GM23338 (cell line): Measurements from ENCODE around the gene ZNF155. TPM values are rescaled to one million over a fixed set of nuclear protein-coding genes. Genes with fewer than 3 reads are reported as not detected.

Experiments used
- ATAC-seq: fragments of 200-7000 bp; cut with Tn5 transposase; 3 replicates; pipeline ENCODE4 v1.9.1; 2020
- DNase-seq: peaks from one replicate; pipeline ENCODE4 v3.0.0-alpha.2; 2015; ENCODE audit warnings: low spot score
- H2AFZ ChIP-seq: fragments of 200-600 bp; sonication (generic); 2 replicates; pipeline ENCODE4 v1.8.0; 2016; ENCODE audit warnings: antibody characterized with exemption, mild to moderate bottlenecking, moderate library complexity
- H3F3A ChIP-seq: fragments of 200-600 bp; sonication (generic); replicated peaks from 2 replicates; pipeline ENCODE4 v1.8.0; 2017; ENCODE audit warnings: antibody characterized with exemption, mixed run types, low read depth
- H3K27ac ChIP-seq: fragments of 200-600 bp; sonication (generic); 2 replicates; pipeline ENCODE4 v1.6.1; 2016; ENCODE audit warnings: low read depth
- H3K27me3 ChIP-seq: fragments of 200-600 bp; sonication (generic); 2 replicates; pipeline ENCODE4 v1.8.0; 2016; ENCODE audit warnings: mild to moderate bottlenecking, mixed run types, moderate library complexity; ENCODE audit not compliant: insufficient read depth
- H3K36me3 ChIP-seq: fragments of 200-600 bp; sonication (generic); 2 replicates; pipeline ENCODE4 v1.8.0; 2016; ENCODE audit warnings: mild to moderate bottlenecking; ENCODE audit not compliant: insufficient read depth
- H3K4me1 ChIP-seq: fragments of 200-600 bp; sonication (generic); 2 replicates; pipeline ENCODE4 v1.8.0; 2016; ENCODE audit warnings: mild to moderate bottlenecking, moderate library complexity; ENCODE audit not compliant: insufficient read depth
- H3K4me2 ChIP-seq: fragments of 200-600 bp; sonication (generic); 2 replicates; pipeline ENCODE4 v1.7.1; 2017; ENCODE audit warnings: mixed run types
- H3K4me3 ChIP-seq: fragments of 200-600 bp; sonication (generic); 2 replicates; pipeline ENCODE4 v1.6.1; 2016; ENCODE audit warnings: mixed run types
- H3K79me2 ChIP-seq: fragments of 200-600 bp; sonication (generic); replicated peaks from 2 replicates; pipeline ENCODE4 v1.8.0; 2017; ENCODE audit warnings: mild to moderate bottlenecking; ENCODE audit not compliant: insufficient read depth
- H3K9me2 ChIP-seq: fragments of 200-600 bp; sonication (generic); 2 replicates; pipeline ENCODE4 v1.8.0; 2017; ENCODE audit not compliant: insufficient read depth
- H4K20me1 ChIP-seq: fragments of 200-600 bp; sonication (generic); replicated peaks from 2 replicates; pipeline ENCODE4 v1.8.0; 2017; ENCODE audit warnings: mild to moderate bottlenecking; ENCODE audit not compliant: insufficient read depth
- H3K27ac Mint-ChIP-seq: 2 replicates; pipeline ENCODE4 v1.8.0; 2020; ENCODE audit warnings: inconsistent platforms, mild to moderate bottlenecking, moderate library complexity, mixed read lengths
- H3K27me3 Mint-ChIP-seq: 3 replicates; pipeline ENCODE4 v1.8.0; 2022; ENCODE audit warnings: low read depth, mild to moderate bottlenecking, moderate library complexity, mixed read lengths, inconsistent platforms; ENCODE audit not compliant: insufficient read depth, poor library complexity
- H3K36me3 Mint-ChIP-seq: 3 replicates; pipeline ENCODE4 v1.8.0; 2021; ENCODE audit warnings: low read depth, mild to moderate bottlenecking, inconsistent platforms, moderate library complexity, mixed read lengths
- H3K4me1 Mint-ChIP-seq: 3 replicates; pipeline ENCODE4 v1.8.0; 2020; ENCODE audit warnings: mild to moderate bottlenecking, inconsistent platforms, mixed read lengths
- H3K4me3 Mint-ChIP-seq: 3 replicates; pipeline ENCODE4 v1.8.0; 2021; ENCODE audit warnings: moderate library complexity, mild to moderate bottlenecking, inconsistent platforms, mixed read lengths
- H3K9me3 Mint-ChIP-seq: 3 replicates; pipeline ENCODE4 v1.8.0; 2020; ENCODE audit warnings: moderate library complexity, mild to moderate bottlenecking, inconsistent platforms, mixed read lengths
- CREB1 ChIP-seq: fragments of 250-450 bp; sonication (Bioruptor Pico); IDR thresholded peaks from 2 replicates; pipeline ENCODE4 v1.5.0; 2020; ENCODE audit warnings: low read depth, mild to moderate bottlenecking, moderate library complexity
- EZH2 ChIP-seq: fragments of 200-600 bp; sonication (generic); IDR thresholded peaks from one replicate; pipeline ENCODE4 v1.8.0; 2017; ENCODE audit warnings: antibody characterized with exemption, mild to moderate bottlenecking, low read depth; ENCODE audit not compliant: unreplicated experiment
- EZH2phosphoT487 ChIP-seq: fragments of 200-600 bp; sonication (generic); IDR thresholded peaks from one replicate; pipeline ENCODE4 v1.8.1; 2018; ENCODE audit warnings: antibody characterized with exemption; ENCODE audit not compliant: unreplicated experiment
- JUNB ChIP-seq: IDR thresholded peaks from one replicate; pipeline ENCODE4 v1.6.1; 2016; ENCODE audit warnings: antibody characterized with exemption; ENCODE audit not compliant: unreplicated experiment
- POLR2AphosphoS5 ChIP-seq: IDR thresholded peaks from 2 replicates; pipeline ENCODE4 v1.6.1; 2016; ENCODE audit warnings: antibody characterized with exemption, low read depth
- STAT1 ChIP-seq: IDR thresholded peaks from one replicate; pipeline ENCODE4 v1.6.1; 2016; ENCODE audit warnings: antibody characterized with exemption; ENCODE audit not compliant: unreplicated experiment
- ZNF331 ChIP-seq: fragments of 250-450 bp; sonication (Bioruptor Pico); IDR thresholded peaks from 2 replicates; pipeline ENCODE4 v1.5.0; 2020; ENCODE audit warnings: low read depth, mild to moderate bottlenecking, moderate library complexity
- polyA plus RNA-seq: library from polyadenylated mRNA; unstranded; fragments of >200 nt; fragmentation: Nextera tagmentation; extraction: Ambion mirVana; gene quantifications from 2 replicates; pipeline ENCODE4 v1.2.1, GENCODE V29; 2016
- total RNA-seq: library from RNA; depleted of rRNA; stranded (reverse); fragments of >200 nt; shearing (Covaris generic); gene quantifications from 2 replicates; pipeline ENCODE4 v1.2.3, GENCODE V29; 2014
- TF ChIP-seq, protein P1 (sequence below): IDR thresholded peaks from one replicate; pipeline ENCODE4 v1.6.1; 2018; ENCODE audit warnings: antibody characterized with exemption; ENCODE audit not compliant: unreplicated experiment
- TF ChIP-seq, protein P2 (sequence below), 2 experiments: fragments of 200-600 bp in 1 of 2; sonication (generic) in 1 of 2; conservative IDR thresholded peaks; 2 replicates each; pipeline versions ENCODE4 v1.5.1 to v1.6.1; 2016 to 2017; ENCODE audit warnings: antibody characterized with exemption in 2 of 2, low read depth in 2 of 2, mild to moderate bottlenecking in 2 of 2, moderate library complexity in 1 of 2
- TF ChIP-seq, protein P3 (sequence below): IDR thresholded peaks from 2 replicates; pipeline ENCODE4 v1.6.1; 2016; ENCODE audit warnings: antibody characterized with exemption

The ZNF155 gene
- total and polyA plus RNA-seq, 2 experiments from 2014 or later: 3.8 to 6.0 TPM

DNA sequence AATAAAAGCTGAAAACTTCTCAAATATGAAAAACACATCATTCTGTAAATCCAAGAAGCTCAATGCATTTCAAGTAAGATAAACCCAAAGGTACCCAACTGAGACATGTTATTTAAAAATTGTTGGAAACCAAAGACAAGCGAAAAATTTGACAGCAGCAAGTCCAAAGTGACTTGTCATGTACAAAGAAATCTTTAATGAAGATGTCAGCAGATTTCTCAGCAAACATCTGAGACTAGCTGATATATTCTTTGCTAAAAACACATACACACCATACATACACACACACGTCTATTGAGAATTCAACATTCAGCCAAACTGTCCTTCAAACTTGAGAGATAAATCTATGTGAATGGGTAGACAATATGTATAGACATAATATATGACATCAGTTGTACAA is 35.5 kb downstream of the ZNF155 start:
- no peaks in the 10 kb centered on the region for H3K79me2 ChIP-seq
- no peaks in the 10 kb centered on the region for H3K27me3 ChIP-seq
- no peak for TF ChIP-seq EZH2
- no peak for TF ChIP-seq CREB1 (CRISPR knock-in tag)
- TF ChIP-seq JUNB: no peak
- TF ChIP-seq, protein P1, sequence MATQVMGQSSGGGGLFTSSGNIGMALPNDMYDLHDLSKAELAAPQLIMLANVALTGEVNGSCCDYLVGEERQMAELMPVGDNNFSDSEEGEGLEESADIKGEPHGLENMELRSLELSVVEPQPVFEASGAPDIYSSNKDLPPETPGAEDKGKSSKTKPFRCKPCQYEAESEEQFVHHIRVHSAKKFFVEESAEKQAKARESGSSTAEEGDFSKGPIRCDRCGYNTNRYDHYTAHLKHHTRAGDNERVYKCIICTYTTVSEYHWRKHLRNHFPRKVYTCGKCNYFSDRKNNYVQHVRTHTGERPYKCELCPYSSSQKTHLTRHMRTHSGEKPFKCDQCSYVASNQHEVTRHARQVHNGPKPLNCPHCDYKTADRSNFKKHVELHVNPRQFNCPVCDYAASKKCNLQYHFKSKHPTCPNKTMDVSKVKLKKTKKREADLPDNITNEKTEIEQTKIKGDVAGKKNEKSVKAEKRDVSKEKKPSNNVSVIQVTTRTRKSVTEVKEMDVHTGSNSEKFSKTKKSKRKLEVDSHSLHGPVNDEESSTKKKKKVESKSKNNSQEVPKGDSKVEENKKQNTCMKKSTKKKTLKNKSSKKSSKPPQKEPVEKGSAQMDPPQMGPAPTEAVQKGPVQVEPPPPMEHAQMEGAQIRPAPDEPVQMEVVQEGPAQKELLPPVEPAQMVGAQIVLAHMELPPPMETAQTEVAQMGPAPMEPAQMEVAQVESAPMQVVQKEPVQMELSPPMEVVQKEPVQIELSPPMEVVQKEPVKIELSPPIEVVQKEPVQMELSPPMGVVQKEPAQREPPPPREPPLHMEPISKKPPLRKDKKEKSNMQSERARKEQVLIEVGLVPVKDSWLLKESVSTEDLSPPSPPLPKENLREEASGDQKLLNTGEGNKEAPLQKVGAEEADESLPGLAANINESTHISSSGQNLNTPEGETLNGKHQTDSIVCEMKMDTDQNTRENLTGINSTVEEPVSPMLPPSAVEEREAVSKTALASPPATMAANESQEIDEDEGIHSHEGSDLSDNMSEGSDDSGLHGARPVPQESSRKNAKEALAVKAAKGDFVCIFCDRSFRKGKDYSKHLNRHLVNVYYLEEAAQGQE: no peak
- TF ChIP-seq, protein P2, sequence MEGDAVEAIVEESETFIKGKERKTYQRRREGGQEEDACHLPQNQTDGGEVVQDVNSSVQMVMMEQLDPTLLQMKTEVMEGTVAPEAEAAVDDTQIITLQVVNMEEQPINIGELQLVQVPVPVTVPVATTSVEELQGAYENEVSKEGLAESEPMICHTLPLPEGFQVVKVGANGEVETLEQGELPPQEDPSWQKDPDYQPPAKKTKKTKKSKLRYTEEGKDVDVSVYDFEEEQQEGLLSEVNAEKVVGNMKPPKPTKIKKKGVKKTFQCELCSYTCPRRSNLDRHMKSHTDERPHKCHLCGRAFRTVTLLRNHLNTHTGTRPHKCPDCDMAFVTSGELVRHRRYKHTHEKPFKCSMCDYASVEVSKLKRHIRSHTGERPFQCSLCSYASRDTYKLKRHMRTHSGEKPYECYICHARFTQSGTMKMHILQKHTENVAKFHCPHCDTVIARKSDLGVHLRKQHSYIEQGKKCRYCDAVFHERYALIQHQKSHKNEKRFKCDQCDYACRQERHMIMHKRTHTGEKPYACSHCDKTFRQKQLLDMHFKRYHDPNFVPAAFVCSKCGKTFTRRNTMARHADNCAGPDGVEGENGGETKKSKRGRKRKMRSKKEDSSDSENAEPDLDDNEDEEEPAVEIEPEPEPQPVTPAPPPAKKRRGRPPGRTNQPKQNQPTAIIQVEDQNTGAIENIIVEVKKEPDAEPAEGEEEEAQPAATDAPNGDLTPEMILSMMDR (conservative IDR thresholded peaks at IDR 0.05; ENCODE audit: low read depth in 2 of 2): no peak
- TF ChIP-seq, protein P3, sequence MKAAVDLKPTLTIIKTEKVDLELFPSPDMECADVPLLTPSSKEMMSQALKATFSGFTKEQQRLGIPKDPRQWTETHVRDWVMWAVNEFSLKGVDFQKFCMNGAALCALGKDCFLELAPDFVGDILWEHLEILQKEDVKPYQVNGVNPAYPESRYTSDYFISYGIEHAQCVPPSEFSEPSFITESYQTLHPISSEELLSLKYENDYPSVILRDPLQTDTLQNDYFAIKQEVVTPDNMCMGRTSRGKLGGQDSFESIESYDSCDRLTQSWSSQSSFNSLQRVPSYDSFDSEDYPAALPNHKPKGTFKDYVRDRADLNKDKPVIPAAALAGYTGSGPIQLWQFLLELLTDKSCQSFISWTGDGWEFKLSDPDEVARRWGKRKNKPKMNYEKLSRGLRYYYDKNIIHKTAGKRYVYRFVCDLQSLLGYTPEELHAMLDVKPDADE: no peak
- TF ChIP-seq ZNF331 (CRISPR knock-in tag): no peak
- TF ChIP-seq POLR2AphosphoS5: no peak
- no peak for TF ChIP-seq EZH2phosphoT487
- H3K27ac ChIP-seq: no peak overlapping the region
- ATAC-seq (no peak), DNase-seq (no peak)
- H3K4me3 ChIP-seq: no peak overlapping the region
- H3K36me3 Mint-ChIP-seq: no peaks in the 10 kb centered on the region; the same call in 2 of the 3 replicates
- no peaks in the 10 kb centered on the region for H4K20me1 ChIP-seq
- no peaks in the 10 kb centered on the region for H3F3A ChIP-seq
- H3K9me3 Mint-ChIP-seq: peaks cover 43% of the 10 kb centered on the region
- peaks cover 4% of the 10 kb centered on the region for H3K27me3 Mint-ChIP-seq
- H3K4me2 ChIP-seq: no peak overlapping the region
- no peaks in the 10 kb centered on the region for H3K4me1 ChIP-seq
- H3K9me2 ChIP-seq: 0 out of 2 replicates have a peak, but pooled peaks cover 6% of the 10 kb centered on the region
- no peaks in the 10 kb centered on the region for H3K4me1 Mint-ChIP-seq
- H2AFZ ChIP-seq: no peak overlapping the region
- H3K27ac Mint-ChIP-seq: no peak overlapping the region
- H3K4me3 Mint-ChIP-seq: no peak overlapping the region
- H3K36me3 ChIP-seq: no peaks in the 10 kb centered on the region

DNA sequence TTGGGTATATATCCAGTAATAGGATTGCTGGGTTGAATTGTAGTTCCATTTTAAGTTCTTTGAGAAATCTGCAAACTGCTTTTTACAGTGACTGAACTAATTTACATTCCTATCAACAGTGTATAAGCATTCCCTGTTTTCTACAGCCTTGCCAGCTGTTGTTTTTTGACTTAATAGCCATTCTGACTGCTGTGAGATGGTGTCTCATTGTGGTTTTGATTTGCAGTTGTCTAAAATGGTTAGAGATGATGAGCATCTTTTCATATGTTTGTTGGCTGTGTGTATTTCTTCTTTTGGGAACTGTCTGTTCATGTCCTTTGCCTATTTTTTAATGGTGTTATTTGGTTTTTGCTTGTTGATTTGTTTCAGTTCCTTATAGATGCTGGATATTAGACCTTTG is 37.2 kb downstream of the ZNF155 start:
- no peaks in the 10 kb centered on the region for H4K20me1 ChIP-seq
- H3K9me2 ChIP-seq: 0 out of 2 replicates have a peak, but pooled peaks cover 6% of the 10 kb centered on the region
- DNase-seq (no peak), ATAC-seq (no peak)
- H3K36me3 ChIP-seq: no peaks in the 10 kb centered on the region
- Mint-ChIP-seq H3K9me3 (peaks cover 25% of the 10 kb centered on the region), H3K27me3 (peaks cover 10% of the 10 kb centered on the region), H3K36me3 (no peaks in the 10 kb centered on the region; the same call in 2 of the 3 replicates), H3K4me3 (no peak overlapping the region), H3K4me1 (peaks cover 6% of the 10 kb centered on the region; the same call in 2 of the 3 replicates), H3K27ac (no peak overlapping the region)
- H3K4me3 ChIP-seq: no peak overlapping the region
- no peak overlapping the region for H3K27ac ChIP-seq
- H3K27me3 ChIP-seq: no peaks in the 10 kb centered on the region
- H3F3A ChIP-seq: no peaks in the 10 kb centered on the region
- no peak overlapping the region for H3K4me2 ChIP-seq
- no peaks in the 10 kb centered on the region for H3K4me1 ChIP-seq
- no peak overlapping the region for H2AFZ ChIP-seq
- peaks cover 6% of the 10 kb centered on the region; the same call in 1 of the 2 replicates for H3K79me2 ChIP-seq
- no peak for TF ChIP-seq STAT1
- TF ChIP-seq JUNB: no peak
- TF ChIP-seq, protein P2 (conservative IDR thresholded peaks at IDR 0.05; ENCODE audit: low read depth in 2 of 2): no peak
- TF ChIP-seq EZH2phosphoT487: no peak
